ENCODE measurements around the gene SETMAR.
"Not testable (repeated sequence)": the region's sequence is repeated elsewhere in the genome, so short reads cannot be mapped to it uniquely, and the experiment has no call there.

SETMAR gene

DNA sequence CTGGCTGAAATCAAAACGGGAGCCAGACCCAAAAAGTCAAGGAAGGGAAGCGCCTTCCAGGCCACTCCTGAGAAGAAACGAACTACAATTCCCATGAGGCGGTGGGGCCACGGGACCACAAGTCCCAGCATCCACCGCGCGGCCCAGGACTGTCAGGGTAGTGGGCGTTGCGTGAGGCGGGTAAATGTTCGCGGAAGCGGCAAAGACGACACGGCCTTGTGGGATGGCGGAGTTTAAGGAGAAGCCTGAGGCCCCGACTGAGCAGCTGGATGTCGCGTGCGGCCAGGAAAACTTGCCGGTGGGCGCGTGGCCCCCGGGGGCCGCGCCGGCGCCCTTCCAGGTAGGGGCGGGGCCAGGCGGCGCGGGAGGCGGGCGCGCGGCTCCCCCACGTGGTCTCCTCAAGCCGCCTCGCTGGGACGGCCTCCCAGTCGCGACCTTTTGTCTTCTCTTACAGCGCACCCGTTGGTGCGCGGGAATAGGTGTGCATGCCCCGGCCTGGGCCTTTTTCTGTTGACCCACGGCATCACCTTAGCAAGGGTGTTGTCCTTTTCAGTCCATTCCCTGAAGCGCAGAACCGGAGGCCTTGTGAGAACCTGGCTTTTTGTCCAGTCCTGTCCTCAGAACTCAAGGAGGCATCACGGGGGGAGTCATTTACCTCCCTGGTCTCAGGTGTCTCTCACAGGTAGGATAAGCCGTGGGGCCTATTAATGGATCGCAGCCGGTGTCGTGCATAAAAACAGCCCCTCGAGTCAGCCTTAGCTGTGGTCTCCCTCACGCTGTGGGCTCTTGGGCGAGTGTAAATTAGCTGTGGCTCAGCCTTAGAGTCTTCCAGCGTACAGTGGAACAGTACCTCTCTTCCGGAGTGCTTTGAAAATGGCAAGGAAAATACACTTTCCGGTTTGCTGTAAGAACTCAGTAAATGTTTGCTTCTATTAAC lies at the start of gene SETMAR:
SETMAR (plus strand) TSS at position 183 of the 937 bp plus-strand sequence; CDS start at position 185, 2 bp downstream.
- peak; percentile 95 for DNase-seq

DNA sequence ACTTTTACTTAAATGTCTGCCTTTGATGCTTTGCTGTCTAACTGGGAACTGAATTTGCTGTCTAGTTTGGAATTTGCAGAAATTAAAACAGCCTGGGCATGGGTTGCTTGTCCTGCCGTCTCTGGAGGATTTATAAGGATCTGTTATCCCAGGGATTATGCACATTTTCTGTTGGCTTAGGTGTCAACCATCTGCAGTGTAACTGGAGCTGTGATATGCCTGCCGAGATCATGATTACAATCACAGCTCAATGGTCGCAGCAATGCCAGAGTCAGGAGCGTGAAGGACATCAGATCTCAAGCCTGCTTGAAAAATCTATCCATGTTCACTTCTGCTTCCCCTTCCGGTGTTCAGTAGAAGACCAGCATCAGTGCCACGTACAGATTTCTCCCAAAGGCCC lies 41.8 kb upstream of the SETMAR start:
- peak; percentile 8 for DNase-seq

DNA sequence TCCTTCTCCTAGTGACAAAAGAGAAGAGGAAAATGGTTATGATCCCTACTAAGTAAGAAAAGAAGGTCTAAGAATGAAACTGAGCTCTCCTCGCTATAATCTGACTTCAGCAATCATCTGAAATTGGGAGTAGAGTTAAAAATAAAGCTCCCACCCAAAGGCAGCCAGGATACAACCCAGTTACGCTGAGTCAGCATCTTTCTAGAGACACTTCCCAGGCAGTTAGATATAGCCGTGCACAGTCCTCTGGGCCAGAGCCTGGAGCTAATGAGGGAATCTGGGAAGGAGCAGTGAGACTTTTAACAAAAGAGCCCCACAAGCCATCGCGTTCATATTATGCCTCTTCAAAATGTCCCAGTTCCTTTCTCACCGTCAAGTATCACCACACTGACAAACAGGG lies 39.1 kb upstream of the SETMAR start:
- no peak for DNase-seq

DNA sequence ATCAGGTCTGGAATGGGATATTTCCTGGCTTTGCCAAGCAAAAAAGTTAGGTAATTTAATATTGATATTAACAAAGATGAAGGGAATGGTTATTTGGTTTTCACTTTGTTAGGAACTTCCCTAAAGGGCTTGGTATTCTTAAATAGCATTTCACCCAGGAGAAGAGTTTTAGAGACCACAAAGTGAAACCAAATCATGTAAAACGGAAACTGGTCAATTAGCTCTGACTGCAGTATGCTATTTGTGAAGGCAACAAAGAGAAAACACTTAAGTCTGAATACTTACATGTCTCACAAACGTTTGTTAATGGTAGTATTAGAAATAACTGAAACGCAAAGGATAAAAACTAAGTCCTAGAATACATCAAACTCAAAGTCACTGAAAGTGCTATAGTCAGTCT lies 32.4 kb upstream of the SETMAR start:
- DNase-seq, result no peak

DNA sequence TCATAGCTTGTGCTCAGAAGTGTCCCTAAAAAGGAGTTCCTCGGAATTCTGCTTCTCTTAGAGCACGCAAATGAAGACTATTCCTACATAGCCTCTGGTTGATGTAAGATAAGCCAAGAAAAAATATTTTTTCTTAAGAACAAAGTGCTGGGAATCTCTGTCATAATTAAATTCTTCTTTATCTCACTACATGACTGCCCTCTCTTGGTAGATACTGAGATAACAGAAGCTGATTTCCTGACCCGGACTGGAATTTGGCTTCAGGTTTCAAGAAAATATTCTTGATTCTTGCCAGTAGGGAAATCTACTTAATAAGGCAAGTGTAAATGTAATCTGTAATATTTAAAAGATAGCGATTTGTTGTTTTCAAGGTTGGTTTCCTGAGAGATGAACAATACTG lies 31.3 kb upstream of the SETMAR start:
- peak; percentile 54 for DNase-seq

DNA sequence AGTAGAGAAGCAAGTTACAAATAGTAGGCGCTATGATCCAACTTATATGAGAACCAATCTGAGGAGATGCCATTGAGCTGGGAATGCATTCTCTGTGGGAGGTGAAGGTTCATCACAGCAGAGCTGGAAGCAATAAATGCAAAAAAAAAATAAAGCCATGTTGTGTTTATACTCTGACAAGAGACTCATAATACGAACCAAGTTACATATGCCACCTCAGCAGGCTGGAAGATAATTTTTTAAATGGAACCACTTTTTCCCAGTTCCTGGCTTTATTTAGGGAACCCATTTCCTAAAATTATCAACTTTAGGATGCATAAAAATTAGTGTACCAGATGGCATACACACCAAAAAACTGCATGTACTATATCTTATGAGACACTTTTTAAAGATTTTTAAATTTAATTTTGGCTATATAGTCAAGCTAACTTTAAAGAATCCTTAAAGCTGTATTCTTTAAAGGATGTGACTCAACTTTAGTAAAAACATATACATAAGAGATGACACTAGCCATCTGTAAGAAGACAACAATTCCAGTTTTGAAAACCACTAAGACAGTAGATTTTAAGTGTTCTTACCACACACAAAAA lies 23.6 kb upstream of the SETMAR start:
- no peak for DNase-seq

DNA sequence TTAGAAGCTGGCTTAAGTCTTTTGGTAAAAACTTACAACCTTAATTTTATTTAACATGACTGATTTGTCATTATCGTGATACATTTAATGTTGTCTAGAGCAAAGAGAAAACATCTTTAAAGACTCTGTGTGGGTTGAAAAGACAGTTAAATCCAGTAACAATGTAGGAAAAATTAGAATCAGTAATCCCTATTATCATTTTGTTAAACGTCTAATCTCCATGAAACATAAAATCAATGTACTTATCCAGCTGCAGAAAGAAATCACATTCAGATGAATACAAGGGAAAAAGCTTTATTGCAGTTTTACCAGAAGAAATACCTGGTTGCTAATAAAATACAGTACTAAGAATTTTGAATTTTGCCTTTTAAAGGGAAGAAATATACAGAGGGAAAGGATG lies 21.2 kb upstream of the SETMAR start:
- DNase-seq, result no peak

DNA sequence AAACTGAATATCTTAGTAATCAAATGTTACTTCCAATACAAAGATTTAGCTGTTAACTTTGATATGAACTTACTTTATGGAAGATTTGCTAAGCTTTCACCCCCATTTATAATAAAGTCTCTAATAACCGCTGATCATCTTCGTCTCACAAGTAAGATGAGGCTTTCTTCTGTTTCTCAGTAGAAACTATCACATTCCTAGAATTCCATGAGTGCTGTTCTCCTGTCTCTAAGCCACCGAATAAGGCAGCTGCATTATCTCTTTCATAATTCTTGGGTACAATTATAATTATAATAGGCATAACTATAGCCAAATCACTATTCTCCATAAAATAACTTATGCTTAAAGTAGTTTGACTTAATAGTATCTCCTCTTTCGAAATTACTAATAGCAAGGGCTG lies 18.3 kb upstream of the SETMAR start:
- DNase-seq, result no peak

DNA sequence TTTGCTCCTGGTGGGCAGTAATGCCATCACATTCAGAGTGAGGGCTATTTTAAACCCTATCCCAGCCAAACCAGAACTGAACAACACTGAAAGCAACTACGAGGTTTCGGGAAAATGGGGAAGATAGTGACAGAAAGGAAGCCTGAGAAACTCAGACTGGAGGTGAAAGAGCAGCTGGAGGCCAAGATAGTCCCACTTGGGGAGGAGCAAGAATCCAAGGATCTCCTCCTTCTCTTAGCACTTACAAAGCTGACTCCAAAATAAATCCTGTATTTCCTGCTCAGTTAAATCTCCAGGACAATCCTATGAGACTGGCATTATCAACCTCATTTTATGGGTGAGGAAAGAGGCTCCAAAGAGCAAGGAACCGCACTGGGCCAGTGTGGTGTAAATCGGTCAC lies 14.1 kb upstream of the SETMAR start:
- DNase-seq, result no peak

DNA sequence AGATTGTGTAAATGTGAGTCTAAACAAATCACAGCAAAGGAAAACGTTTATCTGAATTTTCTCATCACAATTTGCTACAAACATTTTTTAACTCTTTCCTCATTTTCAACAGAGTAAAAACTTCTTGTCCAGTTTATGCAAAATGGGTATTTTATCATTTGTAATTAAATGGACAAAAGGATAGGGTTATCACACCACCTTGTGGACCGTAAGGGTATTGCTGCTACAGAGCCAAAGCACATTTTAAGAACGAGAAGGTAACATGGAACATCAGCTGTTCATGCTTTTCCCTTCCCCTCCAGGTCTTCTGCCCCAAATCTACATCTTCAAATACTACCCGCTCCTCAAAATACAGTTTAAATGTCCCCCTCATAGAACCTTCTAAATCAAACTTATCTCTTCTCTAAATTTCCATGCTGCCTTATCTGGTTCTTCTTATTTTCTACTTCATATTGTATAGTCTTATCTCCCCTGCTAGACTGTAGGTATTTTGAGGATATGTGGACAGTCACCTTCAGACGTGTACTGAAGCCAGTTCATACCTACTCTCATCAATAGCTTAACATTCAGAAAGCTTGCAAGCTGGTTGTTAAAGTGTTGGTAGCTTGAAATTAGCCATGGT lies 12.8 kb upstream of the SETMAR start:
- peak; percentile 56 for DNase-seq

DNA sequence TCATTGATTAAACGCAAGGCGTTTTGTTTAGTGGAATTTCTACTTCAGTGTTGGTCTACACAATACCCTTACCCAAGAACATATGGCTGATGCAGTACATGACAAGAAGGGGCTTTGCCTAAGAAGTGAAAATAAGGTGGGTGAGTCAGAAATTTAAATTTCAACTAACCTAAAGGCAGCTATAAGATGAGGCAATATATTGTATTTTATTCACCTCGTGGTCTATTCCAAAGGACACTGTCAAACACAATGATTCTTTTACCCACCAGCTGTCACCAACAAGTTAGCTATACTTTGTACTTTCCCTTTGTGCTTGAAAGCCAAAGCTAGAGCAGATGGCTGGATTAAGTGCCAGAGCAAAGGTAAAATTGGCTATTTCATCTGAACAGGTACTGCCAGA lies 10.9 kb upstream of the SETMAR start:
- no peak for DNase-seq

DNA sequence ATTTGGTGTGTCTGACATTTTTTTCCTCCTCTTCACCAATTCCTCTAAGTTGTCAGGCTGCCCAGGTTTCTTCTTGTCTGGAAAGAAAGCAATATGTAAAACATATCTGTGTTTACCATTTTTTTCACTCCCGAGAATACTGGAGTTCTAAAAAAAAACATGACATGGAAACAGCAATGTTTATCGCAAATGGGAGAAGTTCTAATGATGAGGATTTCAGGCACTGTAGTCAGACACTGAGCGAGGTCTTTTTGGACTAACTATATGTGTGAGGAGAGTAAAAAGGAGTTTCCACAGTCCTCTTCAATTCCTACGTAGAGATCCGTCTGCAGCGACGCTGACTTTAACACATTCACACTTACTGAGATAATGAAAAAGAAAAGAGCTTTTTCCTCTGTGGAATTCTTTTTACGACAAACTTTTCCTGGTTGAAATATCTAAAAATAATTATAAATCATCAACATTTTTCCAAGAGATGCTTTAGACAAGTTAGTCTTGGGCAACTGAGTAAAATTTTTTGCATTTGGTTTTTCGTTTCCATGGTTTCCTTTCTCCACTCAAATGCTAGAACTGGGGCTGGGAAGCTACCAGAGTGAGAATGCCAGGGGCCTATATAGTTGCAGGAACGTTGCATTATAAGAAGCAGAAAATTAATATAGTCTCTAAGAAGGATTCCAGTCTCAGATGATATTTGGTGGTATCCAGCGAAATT lies 8.4 kb upstream of the SETMAR start:
- no peak for DNase-seq

DNA sequence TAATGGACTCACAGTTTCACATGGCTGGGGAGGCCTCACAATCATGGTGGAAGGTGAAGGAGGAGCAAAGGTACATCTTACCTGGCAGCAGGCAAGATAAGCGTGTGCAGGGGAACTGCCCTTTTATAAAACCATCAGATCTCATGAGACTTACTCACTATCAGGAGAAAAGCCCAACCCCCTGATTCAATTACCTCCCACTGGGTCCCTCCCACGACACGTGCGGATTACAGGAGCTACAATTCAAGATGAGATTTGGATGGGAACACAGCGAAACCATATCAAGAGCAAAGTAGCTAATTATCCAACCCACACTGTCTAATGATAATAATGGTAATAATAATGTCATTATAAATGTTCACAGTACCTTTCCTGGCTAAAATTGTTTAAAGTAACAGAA lies 6.7 kb upstream of the SETMAR start:
- not testable (repeated sequence) for DNase-seq

DNA sequence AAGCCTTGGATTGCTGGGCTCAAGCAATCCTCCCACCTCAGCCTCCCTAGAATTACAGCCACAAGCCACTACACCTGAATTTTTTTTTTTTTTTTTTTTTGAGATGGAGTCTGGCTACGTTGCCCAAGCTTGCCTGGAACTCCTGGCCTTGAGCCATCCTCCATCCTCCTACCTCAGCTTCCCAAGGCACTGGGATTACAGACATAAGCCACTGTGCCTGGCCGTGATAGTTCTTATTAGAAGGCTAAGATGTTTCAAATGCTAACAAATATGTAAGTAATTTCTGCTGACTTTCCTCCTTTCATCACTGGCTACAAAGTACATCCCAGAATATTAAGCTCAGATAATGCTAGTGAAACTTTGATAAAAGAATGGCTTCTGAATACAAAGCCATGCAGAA lies 5.7 kb upstream of the SETMAR start:
- no peak for DNase-seq

DNA sequence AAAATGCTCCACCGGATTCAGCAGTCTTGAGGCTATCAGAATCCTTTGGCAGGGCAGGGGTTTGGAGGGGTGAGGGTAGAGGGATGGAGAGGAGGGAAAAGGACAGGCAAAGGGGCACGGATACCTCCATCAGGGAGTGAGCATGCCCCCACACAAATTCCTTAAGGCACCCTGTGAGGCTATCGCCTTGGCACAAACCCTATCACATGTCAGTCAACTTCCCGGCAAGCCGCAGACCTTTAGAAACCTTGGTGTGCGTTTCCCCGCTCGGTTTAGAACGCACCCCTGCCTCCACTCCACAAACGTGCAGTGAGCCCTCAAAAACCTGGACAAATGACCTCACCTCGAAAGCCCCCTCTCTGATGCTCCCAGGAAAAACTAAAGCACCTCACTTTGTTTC lies 422 bp upstream of the SETMAR start:
- DNase-seq, result no peak

DNA sequence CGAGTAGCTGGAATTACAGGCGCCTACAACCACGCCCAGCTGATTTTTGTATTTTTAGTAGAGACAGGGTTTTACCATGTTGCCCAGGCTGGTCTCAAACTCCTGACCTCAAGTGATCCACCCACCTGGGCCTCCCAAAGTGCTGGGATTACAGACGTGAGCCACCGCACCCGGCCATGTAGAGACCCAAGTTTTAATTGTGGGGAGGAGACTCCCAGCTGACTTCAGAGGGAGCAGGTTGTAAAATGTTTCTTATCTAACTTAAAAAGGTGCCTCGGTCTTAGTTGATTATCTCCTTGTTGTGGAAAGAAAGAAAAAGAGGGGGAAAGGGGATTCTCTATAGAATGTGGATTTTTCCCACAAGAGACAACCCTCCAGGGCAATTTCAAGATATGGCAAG lies 2.0 kb downstream of the SETMAR start:
- not testable (repeated sequence) for DNase-seq

DNA sequence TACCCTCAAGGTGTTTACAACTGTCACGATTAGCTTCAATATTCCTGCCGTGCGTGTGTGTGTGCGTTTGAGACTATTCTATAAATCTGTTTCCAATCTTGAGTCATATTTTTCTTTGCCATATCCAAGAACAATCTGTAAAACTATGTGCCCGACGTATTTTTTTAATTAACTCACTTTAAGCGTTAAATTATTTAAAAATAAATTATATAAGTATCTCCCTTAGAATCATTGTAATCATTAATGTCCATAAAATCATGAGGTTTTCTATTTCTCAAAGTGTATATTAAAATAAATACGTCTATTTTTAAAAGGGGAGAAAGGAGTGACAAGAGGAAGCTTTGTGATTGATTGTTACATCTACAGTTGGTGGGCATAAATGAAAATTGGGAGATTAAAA lies 2.9 kb downstream of the SETMAR start:
- DNase-seq, result no peak

DNA sequence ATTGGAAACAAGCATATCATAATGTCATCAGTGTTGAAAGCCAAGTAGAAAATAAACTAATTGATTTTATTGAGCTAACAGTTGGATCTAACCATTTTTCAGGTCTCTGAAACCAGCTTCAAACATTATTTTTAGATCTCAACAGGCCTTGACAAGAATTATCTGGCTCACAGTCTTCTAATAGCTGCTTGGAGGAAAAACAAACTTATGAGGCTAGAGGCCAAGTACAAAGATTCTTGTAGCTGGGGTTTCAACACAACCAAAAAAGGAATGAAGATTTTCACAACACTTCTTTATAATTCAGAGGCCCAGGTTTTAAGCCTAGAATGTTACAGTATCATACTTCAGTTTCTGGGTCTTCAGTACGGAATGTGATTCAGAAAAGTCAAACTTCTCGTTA lies 3.7 kb downstream of the SETMAR start:
- no peak for DNase-seq

DNA sequence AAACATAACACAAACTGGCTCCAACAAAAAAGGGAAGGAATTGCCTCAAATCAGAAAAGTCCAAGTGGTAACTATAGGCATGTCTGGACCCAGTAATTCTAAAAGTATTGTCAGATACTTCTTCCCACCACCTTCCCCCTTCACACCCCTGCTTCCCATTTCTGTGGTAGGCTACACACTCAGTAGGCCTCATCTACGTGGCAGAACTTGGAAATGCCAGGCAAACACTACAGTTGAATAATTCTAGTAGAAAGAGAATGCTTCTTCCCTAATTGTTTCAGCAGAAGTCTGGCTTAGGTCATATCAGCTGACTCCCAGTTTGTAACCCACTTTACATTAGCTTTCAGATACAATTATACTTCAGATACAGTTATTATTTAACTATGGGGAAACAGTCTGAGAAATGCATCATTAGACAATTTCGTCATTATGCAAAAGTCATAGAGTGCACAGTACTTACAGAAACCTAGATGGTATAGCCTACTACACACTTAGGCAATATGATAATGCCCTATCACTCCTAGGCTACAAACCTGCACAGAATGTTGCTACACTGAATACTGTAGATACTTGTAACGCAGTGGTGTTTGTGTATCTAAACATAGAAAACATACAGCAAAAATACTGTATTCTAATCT lies 6.4 kb downstream of the SETMAR start:
- no peak for DNase-seq

DNA sequence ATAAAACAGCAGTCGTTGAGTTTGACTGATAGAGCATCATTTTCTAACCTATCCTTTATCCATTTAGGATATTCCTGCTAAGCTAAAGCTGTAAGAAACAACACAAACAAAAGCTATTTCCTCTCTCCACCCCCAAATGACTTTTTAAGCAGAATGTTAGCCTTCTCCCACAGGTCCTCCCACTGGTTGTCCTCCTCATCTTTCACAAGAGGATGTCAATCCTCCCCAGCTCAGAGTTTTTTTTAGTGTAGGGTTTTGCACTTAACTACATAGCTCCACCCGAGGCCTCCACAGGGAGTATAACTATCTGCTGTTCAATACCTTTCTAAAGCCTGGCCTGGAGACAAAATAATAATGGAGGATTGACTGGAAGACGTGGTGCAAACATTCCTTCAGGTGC lies 7.8 kb downstream of the SETMAR start:
- no peak for DNase-seq

DNA sequence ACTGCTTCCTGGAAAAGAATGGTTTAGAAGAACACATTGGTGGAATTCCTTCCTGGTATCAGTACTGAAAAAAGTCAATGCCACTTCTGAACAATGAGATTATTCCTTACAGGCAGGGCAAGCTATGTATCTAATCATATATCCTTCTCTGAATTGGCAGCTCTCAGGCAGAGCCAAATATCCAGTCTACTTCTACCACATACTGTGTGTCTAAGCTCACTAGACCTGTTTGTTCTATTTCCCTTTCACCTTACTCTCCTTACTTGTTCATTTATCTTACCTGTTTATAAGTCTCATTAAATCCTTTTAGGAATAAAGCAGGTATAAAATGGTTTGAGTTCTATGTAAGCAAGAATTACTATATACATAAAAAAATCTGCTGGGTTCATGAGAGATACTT lies 8.3 kb downstream of the SETMAR start:
- no peak for DNase-seq

DNA sequence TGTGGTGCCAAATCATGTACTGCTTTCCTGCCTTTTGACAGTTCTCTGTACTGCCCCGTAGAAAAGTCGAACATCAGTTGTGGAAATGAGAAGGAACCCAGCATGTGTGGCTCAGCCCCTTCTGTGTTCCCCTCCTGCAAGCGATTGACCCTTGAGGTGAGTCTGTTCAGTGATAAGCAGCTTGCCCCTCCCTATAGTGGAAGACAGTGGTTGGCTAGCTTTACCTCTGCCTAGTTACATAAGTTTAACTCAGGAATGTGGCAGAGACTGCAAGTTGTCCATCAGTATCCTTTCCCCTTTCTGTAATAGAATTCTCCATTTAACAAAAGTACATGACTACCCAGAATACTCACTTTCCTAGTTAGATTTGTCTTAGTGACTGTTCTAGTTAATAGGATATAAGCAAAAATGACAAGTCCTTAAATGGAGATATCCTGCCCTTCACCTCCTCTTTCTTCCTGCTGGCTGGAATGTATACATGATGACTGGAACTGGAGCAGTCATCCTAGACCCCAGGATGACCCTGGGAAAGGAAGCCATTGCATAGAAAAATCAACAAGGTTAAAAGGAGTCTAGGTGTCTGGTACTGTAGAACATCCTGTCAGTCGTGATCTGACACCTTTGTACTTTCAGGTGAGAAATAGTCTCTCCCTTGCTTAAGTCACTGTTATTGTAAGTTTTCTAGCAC lies 10.6 kb downstream of the SETMAR start:
- DNase-seq, result no peak

Data from retina (tissue), 1 donor.